GM13976 (cell line): ENCODE data around the gene ANKS6.

ENCODE experiments used
- DNase-seq: peaks from one replicate; pipeline ENCODE4 v3.0.0; 2012; ENCODE audit warnings: low spot score
- CTCF ChIP-seq: IDR thresholded peaks from 2 replicates; pipeline ENCODE4 v1.5.1; 2012; ENCODE audit warnings: borderline replicate concordance, mild to moderate bottlenecking; ENCODE audit not compliant: insufficient read depth; ENCODE audit errors: extremely low read depth, missing control alignments, control extremely low read depth
- in situ Hi-C: fragments of 300-500 bp; cut with MboI; formaldehyde crosslinking; loops from one replicate; pipeline ENCODE4 v1.12.0; 2022; ENCODE audit warnings: low sequenced_read_pairs, mixed read lengths, inconsistent platforms; ENCODE audit not compliant: unreplicated experiment

ANKS6 gene

GRCh38 chr9:98819231-98819630 is 22.9 kb upstream of the ANKS6 start:
- in situ Hi-C loops, result no loop called here
- no peak for DNase-seq
- no peak for TF ChIP-seq CTCF

- no peak for TF ChIP-seq CTCF
- in situ Hi-C loops, result no loop called here
These were observed 22.4 kb upstream of the ANKS6 start for GRCh38 chr9:98818764-98819163.

GRCh38 chr9:98815391-98815951 is 19.1 kb upstream of the ANKS6 start:
- in situ Hi-C loops, result no loop called here
- no peak for DNase-seq

More at GRCh38 chr9:98818764-98819163, 22.4 kb upstream of the ANKS6 start:
- no peak for DNase-seq

GRCh38 chr9:98811051-98811650 is 14.8 kb upstream of the ANKS6 start:
- no peak for DNase-seq
- in situ Hi-C loops, result no loop called here
- no peak for TF ChIP-seq CTCF

More at GRCh38 chr9:98815391-98815951, 19.1 kb upstream of the ANKS6 start:
- no peak for TF ChIP-seq CTCF

- no peak for DNase-seq
- no peak for TF ChIP-seq CTCF
- in situ Hi-C loops, result no loop called here
These were observed 13.9 kb upstream of the ANKS6 start for GRCh38 chr9:98810102-98810842.

- DNase-seq, result no peak
- no peak for TF ChIP-seq CTCF
- in situ Hi-C loops, result no loop called here
These were observed 13.2 kb upstream of the ANKS6 start for GRCh38 chr9:98809311-98810101.
